ENCODE results near the gene FRY.

- TF ChIP-seq CTCF (conservative IDR thresholded peaks at IDR 0.05; ENCODE audit: low read depth, low read length) (no peak), EZH2 (IDR thresholded peaks at IDR 0.05; ENCODE audit: low read length, unreplicated experiment) (no peak), EZH2phosphoT487 (IDR thresholded peaks at IDR 0.05; ENCODE audit: borderline replicate concordance, low read length) (no peak)
These were observed 60.9 kb downstream of the FRY start for GRCh38 chr13:32092496-32092895.

All from PC-3 (cell line).